ENCODE measurements around the gene MARVELD1. TPM values are rescaled to one million over a fixed set of nuclear protein-coding genes. Genes with fewer than 3 reads are reported as not detected.

The MARVELD1 gene
- total and polyA plus RNA-seq, 2 of the 13 experiments (the other 11 are each of a cell fraction or from before 2014, with no cell fraction given), result not detected

- TF ChIP-seq IKZF5 (CRISPR knock-in tag; IDR thresholded peaks at IDR 0.05) (peak; percentile 49; the same call in 1 of the 2 replicates), TAF1 (CRISPR knock-in tag; IDR thresholded peaks at IDR 0.05) (no peak), PITX1 (CRISPR knock-in tag; IDR thresholded peaks at IDR 0.05) (peak; percentile 43; the same call in 1 of the 2 replicates), RBAK (CRISPR knock-in tag; IDR thresholded peaks at IDR 0.05) (no peak), AHR (CRISPR knock-in tag; IDR thresholded peaks at IDR 0.05) (0 out of 2 replicates have a peak, but pooled peaks have one; percentile 52), ZNF350 (CRISPR knock-in tag; IDR thresholded peaks at IDR 0.05; ENCODE audit: borderline replicate concordance, low read depth) (peak; percentile 50; the same call in 1 of the 2 replicates), KAT7 (CRISPR knock-in tag; IDR thresholded peaks at IDR 0.05; ENCODE audit: borderline replicate concordance) (no peak), GFI1 (CRISPR knock-in tag; IDR thresholded peaks at IDR 0.05; ENCODE audit: borderline replicate concordance) (no peak), ZSCAN31 (CRISPR knock-in tag; IDR thresholded peaks at IDR 0.05; ENCODE audit: low read depth) (no peak), NCOA1 (CRISPR knock-in tag; IDR thresholded peaks at IDR 0.05) (peak; percentile 54; the same call in 1 of the 2 replicates), RARA (CRISPR knock-in tag; IDR thresholded peaks at IDR 0.05) (no peak), SAFB2 (CRISPR knock-in tag; IDR thresholded peaks at IDR 0.05; ENCODE audit: borderline replicate concordance, low read depth) (peak; percentile 60; the same call in 1 of the 2 replicates), BRCA1 (CRISPR knock-in tag; IDR thresholded peaks at IDR 0.05) (no peak), ZNF205 (CRISPR knock-in tag; IDR thresholded peaks at IDR 0.05) (0 out of 2 replicates have a peak, but pooled peaks have one; percentile 41), ZNF335 (CRISPR knock-in tag; IDR thresholded peaks at IDR 0.05) (no peak), ZNF691 (CRISPR knock-in tag; IDR thresholded peaks at IDR 0.05; ENCODE audit: borderline replicate concordance, low read depth) (peak; percentile 66; the same call in 1 of the 2 replicates), ZNF572 (CRISPR knock-in tag; IDR thresholded peaks at IDR 0.05) (no peak), PAXIP1 (CRISPR knock-in tag; conservative IDR thresholded peaks at IDR 0.05) (peak; percentile 36; the same call in 1 of the 2 replicates)
- TF ChIP-seq, protein P1, sequence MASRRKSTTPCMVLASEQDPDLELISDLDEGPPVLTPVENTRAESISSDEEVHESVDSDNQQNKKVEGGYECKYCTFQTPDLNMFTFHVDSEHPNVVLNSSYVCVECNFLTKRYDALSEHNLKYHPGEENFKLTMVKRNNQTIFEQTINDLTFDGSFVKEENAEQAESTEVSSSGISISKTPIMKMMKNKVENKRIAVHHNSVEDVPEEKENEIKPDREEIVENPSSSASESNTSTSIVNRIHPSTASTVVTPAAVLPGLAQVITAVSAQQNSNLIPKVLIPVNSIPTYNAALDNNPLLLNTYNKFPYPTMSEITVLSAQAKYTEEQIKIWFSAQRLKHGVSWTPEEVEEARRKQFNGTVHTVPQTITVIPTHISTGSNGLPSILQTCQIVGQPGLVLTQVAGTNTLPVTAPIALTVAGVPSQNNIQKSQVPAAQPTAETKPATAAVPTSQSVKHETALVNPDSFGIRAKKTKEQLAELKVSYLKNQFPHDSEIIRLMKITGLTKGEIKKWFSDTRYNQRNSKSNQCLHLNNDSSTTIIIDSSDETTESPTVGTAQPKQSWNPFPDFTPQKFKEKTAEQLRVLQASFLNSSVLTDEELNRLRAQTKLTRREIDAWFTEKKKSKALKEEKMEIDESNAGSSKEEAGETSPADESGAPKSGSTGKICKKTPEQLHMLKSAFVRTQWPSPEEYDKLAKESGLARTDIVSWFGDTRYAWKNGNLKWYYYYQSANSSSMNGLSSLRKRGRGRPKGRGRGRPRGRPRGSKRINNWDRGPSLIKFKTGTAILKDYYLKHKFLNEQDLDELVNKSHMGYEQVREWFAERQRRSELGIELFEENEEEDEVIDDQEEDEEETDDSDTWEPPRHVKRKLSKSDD (CRISPR knock-in tag; IDR thresholded peaks at IDR 0.05; ENCODE audit: low read depth), result no peak
- TF ChIP-seq, protein P2, sequence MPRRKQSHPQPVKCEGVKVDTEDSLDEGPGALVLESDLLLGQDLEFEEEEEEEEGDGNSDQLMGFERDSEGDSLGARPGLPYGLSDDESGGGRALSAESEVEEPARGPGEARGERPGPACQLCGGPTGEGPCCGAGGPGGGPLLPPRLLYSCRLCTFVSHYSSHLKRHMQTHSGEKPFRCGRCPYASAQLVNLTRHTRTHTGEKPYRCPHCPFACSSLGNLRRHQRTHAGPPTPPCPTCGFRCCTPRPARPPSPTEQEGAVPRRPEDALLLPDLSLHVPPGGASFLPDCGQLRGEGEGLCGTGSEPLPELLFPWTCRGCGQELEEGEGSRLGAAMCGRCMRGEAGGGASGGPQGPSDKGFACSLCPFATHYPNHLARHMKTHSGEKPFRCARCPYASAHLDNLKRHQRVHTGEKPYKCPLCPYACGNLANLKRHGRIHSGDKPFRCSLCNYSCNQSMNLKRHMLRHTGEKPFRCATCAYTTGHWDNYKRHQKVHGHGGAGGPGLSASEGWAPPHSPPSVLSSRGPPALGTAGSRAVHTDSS (CRISPR knock-in tag; conservative IDR thresholded peaks at IDR 0.05), result no peak
These were observed 45.8 kb downstream of the MARVELD1 start (continued) for GRCh38 chr10:97759158-97759887.

Measured in HepG2 (cell line).